Prostate gland (tissue), 2 donors: Measurements from ENCODE around the gene ARHGEF17.

Experiments used
- POLR2A ChIP-seq: fragments of 450-650 bp; IDR thresholded peaks from one replicate; pipeline ENCODE4 v1.6.1; 2016; ENCODE audit warnings: antibody characterized with exemption, mild to moderate bottlenecking
- TF ChIP-seq, protein P1 (sequence below), 4 experiments: fragments of 200-600 bp in 2 of 4; fragments of 450-650 bp in 2 of 4; sonication (generic) in 2 of 4; IDR thresholded peaks; 1 replicate in 3 of 4; 2 replicates in 1 of 4; pipeline ENCODE4 v1.5.1; 2016 to 2019; ENCODE audit warnings: antibody characterized with exemption in 4 of 4, mild to moderate bottlenecking in 2 of 4, moderate library complexity in 2 of 4

DNA sequence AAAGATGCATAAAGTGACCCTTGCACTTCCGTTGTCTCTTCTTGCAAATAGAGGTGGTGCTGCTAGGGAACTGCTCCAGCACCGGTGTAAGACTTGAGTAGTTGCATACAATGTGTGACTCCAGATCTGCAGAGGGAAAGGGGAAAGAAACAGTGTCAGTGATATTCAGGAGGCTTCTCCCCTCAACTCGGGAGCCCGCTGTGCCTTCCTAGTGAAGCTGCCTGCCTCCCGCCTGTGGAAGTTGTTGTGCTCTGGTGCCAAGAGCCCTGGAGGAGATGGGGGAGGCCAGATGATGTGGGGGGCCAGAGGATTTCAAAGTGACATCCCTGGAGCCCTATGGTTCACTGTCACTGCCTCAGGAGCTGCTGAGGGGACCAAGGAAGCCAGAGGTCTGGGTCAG lies 98.5 kb downstream of the ARHGEF17 start:
- TF ChIP-seq POLR2A = no peak
- TF ChIP-seq, protein P1, sequence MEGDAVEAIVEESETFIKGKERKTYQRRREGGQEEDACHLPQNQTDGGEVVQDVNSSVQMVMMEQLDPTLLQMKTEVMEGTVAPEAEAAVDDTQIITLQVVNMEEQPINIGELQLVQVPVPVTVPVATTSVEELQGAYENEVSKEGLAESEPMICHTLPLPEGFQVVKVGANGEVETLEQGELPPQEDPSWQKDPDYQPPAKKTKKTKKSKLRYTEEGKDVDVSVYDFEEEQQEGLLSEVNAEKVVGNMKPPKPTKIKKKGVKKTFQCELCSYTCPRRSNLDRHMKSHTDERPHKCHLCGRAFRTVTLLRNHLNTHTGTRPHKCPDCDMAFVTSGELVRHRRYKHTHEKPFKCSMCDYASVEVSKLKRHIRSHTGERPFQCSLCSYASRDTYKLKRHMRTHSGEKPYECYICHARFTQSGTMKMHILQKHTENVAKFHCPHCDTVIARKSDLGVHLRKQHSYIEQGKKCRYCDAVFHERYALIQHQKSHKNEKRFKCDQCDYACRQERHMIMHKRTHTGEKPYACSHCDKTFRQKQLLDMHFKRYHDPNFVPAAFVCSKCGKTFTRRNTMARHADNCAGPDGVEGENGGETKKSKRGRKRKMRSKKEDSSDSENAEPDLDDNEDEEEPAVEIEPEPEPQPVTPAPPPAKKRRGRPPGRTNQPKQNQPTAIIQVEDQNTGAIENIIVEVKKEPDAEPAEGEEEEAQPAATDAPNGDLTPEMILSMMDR (IDR thresholded peaks at IDR 0.05) = no peak
